Measurements from ENCODE around the gene SLC15A5.

SLC15A5 gene

GRCh38 chr12:16168078-16168477 lies 109.4 kb downstream of the SLC15A5 start:
- no peak for FAIRE-seq

- FAIRE-seq, result no peak
Observed at GRCh38 chr12:16166563-16167470, 110.7 kb downstream of the SLC15A5 start.

- no peak for FAIRE-seq
Observed at GRCh38 chr12:16165506-16165905, 112.0 kb downstream of the SLC15A5 start.

- no peak for FAIRE-seq
Observed at GRCh38 chr12:16163901-16164300, 113.6 kb downstream of the SLC15A5 start.

GRCh38 chr12:16163146-16163545 lies 114.3 kb downstream of the SLC15A5 start:
- FAIRE-seq, result no peak

GRCh38 chr12:16159571-16159970 lies 117.9 kb downstream of the SLC15A5 start:
- no peak for FAIRE-seq

GRCh38 chr12:16158050-16158449 lies 119.4 kb downstream of the SLC15A5 start:
- no peak for FAIRE-seq

GRCh38 chr12:16155938-16156337 lies 121.5 kb downstream of the SLC15A5 start:
- no peak for FAIRE-seq

GRCh38 chr12:16154990-16155389 lies 122.5 kb downstream of the SLC15A5 start:
- no peak for FAIRE-seq

- no peak for FAIRE-seq
Observed at GRCh38 chr12:16152885-16153673, 124.4 kb downstream of the SLC15A5 start.

- no peak for FAIRE-seq
Observed at GRCh38 chr12:16150276-16150675, 127.2 kb downstream of the SLC15A5 start.

- no peak for FAIRE-seq
Observed at GRCh38 chr12:16148938-16149337, 128.5 kb downstream of the SLC15A5 start.
